Activated CD8-positive, alpha-beta memory T cell treated with anti-CD3 and anti-CD28 coated beads, Interleukin-2, amount 10 ng/mL, durations not matched to agents 7 days and 5 days (primary cell): ENCODE data around the gene REEP2. TPM values are rescaled to one million over a fixed set of nuclear protein-coding genes. Genes with fewer than 3 reads are reported as not detected.
"Not testable (repeated sequence)": the region's sequence is repeated elsewhere in the genome, so short reads cannot be mapped to it uniquely, and the experiment has no call there.

Experiments used
- ATAC-seq: fragments of 150-1000 bp; cut with Tn5 transposase; one replicate; pipeline ENCODE4 v1.10.0; 2021; ENCODE audit warnings: moderate library complexity
- CTCF ChIA-PET: fragments of 350-600 bp; sonication (Branson Sonifier 250); formaldehyde crosslinking; loops from one replicate; lab custom pipeline; 2021; ENCODE audit warnings: antibody characterized with exemption; lab: Charles Lee
- DNase-seq: peaks from one replicate; pipeline ENCODE4 v3.0.0-alpha.2; 2020
- H3K27ac Mint-ChIP-seq: one replicate; pipeline ENCODE4 v1.8.0; 2021; ENCODE audit warnings: mild to moderate bottlenecking, mixed read lengths
- H3K27me3 Mint-ChIP-seq: one replicate; pipeline ENCODE4 v1.8.0; 2021; ENCODE audit warnings: mixed read lengths
- H3K36me3 Mint-ChIP-seq: one replicate; pipeline ENCODE4 v1.8.0; 2021; ENCODE audit warnings: mild to moderate bottlenecking, mixed read lengths
- H3K4me1 Mint-ChIP-seq: one replicate; pipeline ENCODE4 v1.8.0; 2021; ENCODE audit warnings: mixed read lengths
- H3K4me3 Mint-ChIP-seq: one replicate; pipeline ENCODE4 v1.8.0; 2021; ENCODE audit warnings: mild to moderate bottlenecking, moderate library complexity, mixed read lengths
- H3K9me3 Mint-ChIP-seq: one replicate; pipeline ENCODE4 v1.8.0; 2022; ENCODE audit warnings: low read depth, mixed read lengths
- total RNA-seq, 2 experiments: library from RNA; stranded (reverse); gene quantifications; one replicate each; pipeline ENCODE4 v1.2.3, GENCODE V29; 2021

Gene REEP2
- total RNA-seq, 2 experiments from 2014 or later: 1.7 to 5.4 TPM

GRCh38 chr5:138472353-138472752 is 33.5 kb downstream of the REEP2 start:
- no peak overlapping the region for H3K4me3 Mint-ChIP-seq
- CTCF ChIA-PET: no interaction called here
- H3K36me3 Mint-ChIP-seq: peaks cover 1% of the 10 kb centered on the region
- peaks cover 26% of the 10 kb centered on the region for H3K27me3 Mint-ChIP-seq
- no peak overlapping the region for H3K27ac Mint-ChIP-seq
- DNase-seq (no peak), ATAC-seq (no peak)
- H3K9me3 Mint-ChIP-seq: no peaks in the 10 kb centered on the region
- peaks cover 2% of the 10 kb centered on the region for H3K4me1 Mint-ChIP-seq

DNA sequence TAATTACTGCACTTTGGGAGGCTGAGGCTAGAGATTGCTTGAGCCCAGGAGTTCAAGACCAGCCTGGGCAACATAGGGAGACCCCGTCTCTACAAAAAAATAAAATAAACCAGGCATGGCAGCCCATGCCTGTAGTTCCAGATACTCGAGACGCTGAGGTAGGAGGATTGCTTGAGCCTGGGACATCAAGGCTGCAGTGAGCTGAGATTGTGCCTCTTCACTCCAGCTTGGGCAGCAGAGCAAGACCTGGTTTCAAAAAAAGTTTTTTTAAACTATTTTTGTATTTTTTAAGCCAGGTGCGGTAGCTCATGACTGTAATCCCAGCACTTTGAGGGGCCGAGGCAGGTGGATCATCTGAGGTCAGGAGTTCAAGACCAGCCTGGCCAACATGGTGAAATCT is 34.3 kb downstream of the REEP2 start:
- not testable (repeated sequence) for H3K36me3 Mint-ChIP-seq, H3K4me3 Mint-ChIP-seq, H3K4me1 Mint-ChIP-seq, ATAC-seq, H3K27ac Mint-ChIP-seq, DNase-seq, H3K9me3 Mint-ChIP-seq
- CTCF ChIA-PET: interaction anchor here (1.2 kb wide), 1 partner anchor 74 kb away, joined by 3 read pairs; no protein-coding TSS in a partner anchor
- peaks cover 22% of the 10 kb centered on the region for H3K27me3 Mint-ChIP-seq

DNA sequence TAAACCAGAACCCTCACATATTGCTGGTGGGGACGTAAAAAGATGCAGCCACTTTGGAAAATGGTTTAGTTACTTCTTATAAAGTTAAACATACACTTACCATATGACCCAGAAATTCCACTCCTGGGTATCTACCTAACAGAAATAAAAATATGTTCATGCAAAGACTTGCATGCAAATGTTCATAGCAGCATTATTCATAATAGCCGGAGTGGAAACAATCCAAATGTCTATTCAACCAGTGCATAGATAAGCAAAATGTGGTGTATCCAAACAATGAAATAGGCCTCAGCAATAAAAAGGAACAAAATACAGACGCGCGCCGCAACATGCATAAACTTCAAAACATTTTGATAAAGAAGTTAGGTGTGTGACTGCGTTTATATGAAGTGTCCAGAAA is 38.1 kb downstream of the REEP2 start:
- H3K4me1 Mint-ChIP-seq: no peaks in the 10 kb centered on the region
- H3K27ac Mint-ChIP-seq: no peak overlapping the region
- H3K27me3 Mint-ChIP-seq: peaks cover 28% of the 10 kb centered on the region
- H3K9me3 Mint-ChIP-seq: no peaks in the 10 kb centered on the region
- no peaks in the 10 kb centered on the region for H3K36me3 Mint-ChIP-seq
- DNase-seq: no peak
- no peak overlapping the region for H3K4me3 Mint-ChIP-seq
- CTCF ChIA-PET: no interaction called here
- no peak for ATAC-seq

- Mint-ChIP-seq H3K4me3 (no peak overlapping the region), H3K36me3 (no peaks in the 10 kb centered on the region), H3K27me3 (peaks cover 20% of the 10 kb centered on the region), H3K4me1 (no peaks in the 10 kb centered on the region), H3K27ac (no peak overlapping the region), H3K9me3 (no peaks in the 10 kb centered on the region)
- ATAC-seq (no peak), DNase-seq (no peak)
- CTCF ChIA-PET: interaction anchor here (1.4 kb wide), 1 partner anchor 131 kb away, joined by 3 read pairs; no protein-coding TSS in a partner anchor
These were observed 43.8 kb downstream of the REEP2 start for GRCh38 chr5:138482638-138483037.

DNA sequence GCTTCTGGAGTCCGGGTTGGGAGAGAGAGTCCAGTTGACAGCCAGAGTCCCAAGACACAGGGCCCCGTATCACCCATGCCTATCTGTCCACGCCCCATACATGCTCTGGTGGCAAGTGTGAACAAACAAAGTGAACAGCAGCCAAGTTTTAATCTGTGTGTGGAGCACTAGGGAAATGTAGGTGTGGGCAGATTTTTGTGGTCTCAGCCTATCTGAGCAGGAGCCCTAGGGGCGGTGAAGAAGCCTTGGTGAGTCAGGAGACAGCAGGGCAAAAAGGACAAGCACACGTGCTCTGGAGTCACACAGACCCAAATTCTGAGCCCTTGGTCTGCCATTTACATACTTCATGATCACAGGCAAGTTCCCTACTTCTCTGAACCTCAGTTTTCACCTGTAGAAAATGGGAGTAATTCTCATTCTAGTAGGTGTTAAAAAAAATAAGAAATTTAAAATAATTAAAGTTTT is 49.7 kb downstream of the REEP2 start:
- no peak for DNase-seq
- Mint-ChIP-seq H3K9me3 (no peaks in the 10 kb centered on the region), H3K36me3 (no peaks in the 10 kb centered on the region), H3K4me1 (peaks cover 4% of the 10 kb centered on the region), H3K4me3 (no peak overlapping the region), H3K27me3 (peaks cover 54% of the 10 kb centered on the region), H3K27ac (no peak overlapping the region)
- CTCF ChIA-PET: no interaction called here
- no peak for ATAC-seq

DNA sequence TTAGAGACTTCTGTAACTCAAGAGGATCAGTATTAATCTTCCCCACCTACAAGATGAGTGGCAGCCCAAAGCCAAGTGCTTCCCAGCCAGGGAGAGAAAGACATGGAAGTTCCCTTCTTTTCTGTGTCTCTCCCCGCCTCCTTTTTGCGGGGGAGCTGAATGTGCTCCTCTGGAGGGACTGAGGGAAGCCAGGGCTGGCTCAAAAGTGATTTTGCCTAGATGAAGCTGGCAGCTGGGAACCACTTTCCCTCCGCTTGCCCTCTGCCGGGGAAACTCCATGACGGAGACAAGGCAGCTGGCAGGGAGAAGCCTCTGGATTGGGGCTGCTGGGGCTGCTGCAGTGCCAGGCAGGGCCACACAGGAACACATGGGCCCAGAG is 50.8 kb downstream of the REEP2 start:
- H3K27ac Mint-ChIP-seq: no peak overlapping the region
- DNase-seq: no peak
- peaks cover 57% of the 10 kb centered on the region for H3K27me3 Mint-ChIP-seq
- peaks cover 4% of the 10 kb centered on the region for H3K4me1 Mint-ChIP-seq
- CTCF ChIA-PET: interaction anchor here (1.3 kb wide), 1 partner anchor 14 kb away, joined by 3 read pairs; no protein-coding TSS in a partner anchor
- H3K4me3 Mint-ChIP-seq: no peak overlapping the region
- no peak for ATAC-seq
- no peaks in the 10 kb centered on the region for H3K36me3 Mint-ChIP-seq
- H3K9me3 Mint-ChIP-seq: no peaks in the 10 kb centered on the region

- Mint-ChIP-seq H3K4me1 (peaks cover 4% of the 10 kb centered on the region), H3K36me3 (no peaks in the 10 kb centered on the region), H3K27ac (no peak overlapping the region), H3K9me3 (no peaks in the 10 kb centered on the region), H3K27me3 (peaks cover 56% of the 10 kb centered on the region), H3K4me3 (no peak overlapping the region)
- CTCF ChIA-PET: interaction anchor here (1.3 kb wide), 1 partner anchor 12 kb away, joined by 3 read pairs; no protein-coding TSS in a partner anchor
- no peak for ATAC-seq
- DNase-seq: no peak
These were observed 51.9 kb downstream of the REEP2 start for GRCh38 chr5:138490648-138491283.

- CTCF ChIA-PET: interaction anchor here (1.3 kb wide), 1 partner anchor 12 kb away, joined by 3 read pairs; no protein-coding TSS in a partner anchor
- Mint-ChIP-seq H3K27me3 (peaks cover 56% of the 10 kb centered on the region), H3K36me3 (no peaks in the 10 kb centered on the region), H3K4me1 (peaks cover 4% of the 10 kb centered on the region), H3K27ac (no peak overlapping the region), H3K9me3 (no peaks in the 10 kb centered on the region), H3K4me3 (peak overlapping the region; percentile 35)
- DNase-seq (no peak), ATAC-seq (no peak)
These were observed 52.4 kb downstream of the REEP2 start for GRCh38 chr5:138491284-138491648.

GRCh38 chr5:138491669-138492559 is 53.1 kb downstream of the REEP2 start:
- H3K27me3 Mint-ChIP-seq: peaks cover 56% of the 10 kb centered on the region
- CTCF ChIA-PET: interaction anchor here (1.1 to 2.5 kb wide), 3 partner anchors 11 to 30 kb away, joined by 4 to 14 read pairs (median 4); partner anchors contain the start of gene EGR1
- H3K4me3 Mint-ChIP-seq: peak overlapping the region; percentile 79
- no peaks in the 10 kb centered on the region for H3K36me3 Mint-ChIP-seq
- H3K4me1 Mint-ChIP-seq: peaks cover 4% of the 10 kb centered on the region
- peak; percentile 90 for DNase-seq
- peak overlapping the region; percentile 56 for H3K27ac Mint-ChIP-seq
- H3K9me3 Mint-ChIP-seq: no peaks in the 10 kb centered on the region
- peak; percentile 100 for ATAC-seq

GRCh38 chr5:138492560-138493045 is 53.7 kb downstream of the REEP2 start:
- CTCF ChIA-PET: interaction anchor here (0.8 to 2.5 kb wide), 4 partner anchors 10 to 42 kb away, joined by 3 to 14 read pairs (median 4); partner anchors contain the start of gene EGR1
- no peak for DNase-seq
- H3K4me3 Mint-ChIP-seq: peak overlapping the region; percentile 79
- peak overlapping the region; percentile 56 for H3K27ac Mint-ChIP-seq
- H3K9me3 Mint-ChIP-seq: no peaks in the 10 kb centered on the region
- no peaks in the 10 kb centered on the region for H3K36me3 Mint-ChIP-seq
- ATAC-seq: no peak
- peaks cover 56% of the 10 kb centered on the region for H3K27me3 Mint-ChIP-seq
- H3K4me1 Mint-ChIP-seq: peaks cover 4% of the 10 kb centered on the region

DNA sequence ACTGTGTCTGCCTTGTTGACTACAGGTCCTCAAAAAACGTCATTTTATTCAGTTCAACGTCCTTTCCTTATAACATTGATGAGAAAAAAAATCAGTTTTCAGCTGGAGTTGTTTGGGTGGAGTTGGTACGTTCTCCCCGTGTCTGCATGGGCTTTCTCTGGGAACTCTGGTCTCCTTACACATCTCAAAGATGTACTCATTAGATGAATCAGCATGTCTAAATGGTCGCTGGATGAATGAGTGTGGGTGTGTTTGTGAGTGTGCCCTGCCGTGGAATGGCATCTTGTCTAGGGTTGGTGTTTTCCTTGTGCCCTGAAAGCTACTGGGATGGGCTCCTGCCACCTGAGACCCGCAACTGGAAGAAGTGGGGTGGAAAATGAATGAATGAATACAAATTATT is 56.5 kb downstream of the REEP2 start:
- no peaks in the 10 kb centered on the region for H3K9me3 Mint-ChIP-seq
- ATAC-seq (no peak), DNase-seq (no peak)
- H3K4me1 Mint-ChIP-seq: peaks cover 4% of the 10 kb centered on the region
- H3K36me3 Mint-ChIP-seq: no peaks in the 10 kb centered on the region
- no peak overlapping the region for H3K27ac Mint-ChIP-seq
- H3K27me3 Mint-ChIP-seq: peaks cover 32% of the 10 kb centered on the region
- H3K4me3 Mint-ChIP-seq: no peak overlapping the region
- CTCF ChIA-PET: no interaction called here
